Measurements from ENCODE around the gene AQP7.
"Not testable (repeated sequence)": the region's sequence is repeated elsewhere in the genome, so short reads cannot be mapped to it uniquely, and the experiment has no call there.

The AQP7 gene

GRCh38 chr9:33395159-33395879, 7.0 kb downstream of the AQP7 start:
- DNase-seq (ENCODE audit: low read depth) = not testable (repeated sequence)

- not testable (repeated sequence) for DNase-seq (ENCODE audit: low read depth)
Measured at GRCh38 chr9:33393986-33394385, 8.4 kb downstream of the AQP7 start.

- DNase-seq (ENCODE audit: low read depth) = no peak
Measured at GRCh38 chr9:33393581-33393980, 8.8 kb downstream of the AQP7 start.

GRCh38 chr9:33392591-33393021, 9.8 kb downstream of the AQP7 start:
- not testable (repeated sequence) for DNase-seq (ENCODE audit: low read depth)

- not testable (repeated sequence) for DNase-seq (ENCODE audit: low read depth)
Measured at GRCh38 chr9:33391111-33391771, 11.1 kb downstream of the AQP7 start.

GRCh38 chr9:33388110-33388994, 14.0 kb downstream of the AQP7 start:
- DNase-seq (ENCODE audit: low read depth) = no peak

- DNase-seq (ENCODE audit: low read depth) = not testable (repeated sequence)
Measured at GRCh38 chr9:33386998-33387397, 15.4 kb downstream of the AQP7 start.

GRCh38 chr9:33386641-33386996, 15.7 kb downstream of the AQP7 start:
- not testable (repeated sequence) for DNase-seq (ENCODE audit: low read depth)

GRCh38 chr9:33385979-33386640, 16.3 kb downstream of the AQP7 start:
- DNase-seq (ENCODE audit: low read depth) = not testable (repeated sequence)

- not testable (repeated sequence) for DNase-seq (ENCODE audit: low read depth)
Measured at GRCh38 chr9:33385536-33385935, 16.8 kb downstream of the AQP7 start.

- DNase-seq (ENCODE audit: low read depth) = not testable (repeated sequence)
Measured at GRCh38 chr9:33383396-33383795, 19.0 kb downstream of the AQP7 start.

- not testable (repeated sequence) for DNase-seq (ENCODE audit: low read depth)
Measured at GRCh38 chr9:33382397-33382796, 20.0 kb downstream of the AQP7 start.

- DNase-seq (ENCODE audit: low read depth) = no peak
Measured at GRCh38 chr9:33381231-33381791, 21.1 kb downstream of the AQP7 start.

GRCh38 chr9:33380390-33381094, 21.8 kb downstream of the AQP7 start:
- no peak for DNase-seq (ENCODE audit: low read depth)

- DNase-seq (ENCODE audit: low read depth) = no peak
Measured at GRCh38 chr9:33379666-33380389, 22.5 kb downstream of the AQP7 start.

GRCh38 chr9:33378121-33378795, 24.1 kb downstream of the AQP7 start:
- DNase-seq (ENCODE audit: low read depth) = no peak

- no peak for DNase-seq (ENCODE audit: low read depth)
Measured at GRCh38 chr9:33377089-33377715, 25.2 kb downstream of the AQP7 start.

- no peak for DNase-seq (ENCODE audit: low read depth)
Measured at GRCh38 chr9:33375841-33376321, 26.5 kb downstream of the AQP7 start.

GRCh38 chr9:33375238-33375840, 27.0 kb downstream of the AQP7 start:
- DNase-seq (ENCODE audit: low read depth) = no peak

Data from activated T-cell treated with anti-CD3 and anti-CD28 coated beads for 24 hours (primary cell).